Panc1 (cell line): ENCODE measurements around the gene REXO4. TPM values are rescaled to one million over a fixed set of nuclear protein-coding genes. Genes with fewer than 3 reads are reported as not detected.

Experiments used
- ATAC-seq: fragments of 200-7000 bp; cut with Tn5 transposase; 2 replicates; pipeline ENCODE4 v1.9.1; 2020; ENCODE audit warnings: mild to moderate bottlenecking, moderate library complexity
- BruUV-seq: library from RNA; stranded (reverse); fragments of 400-500 nt; replicated peaks from 2 replicates; lab custom pipeline; 2021; lab: Mats Ljungman, UMichigan
- CTCF ChIA-PET: fragments of 300-600 bp; sonication (Branson Sonifier 250); formaldehyde crosslinking; loops from one replicate; lab custom pipeline; 2022; ENCODE audit warnings: antibody characterized with exemption; lab: Charles Lee
- POLR2A ChIA-PET: fragments of 300-600 bp; sonication (Branson Sonifier 250); formaldehyde crosslinking; loops from one replicate; lab custom pipeline; 2022; ENCODE audit warnings: antibody characterized with exemption; lab: Charles Lee
- DNase-seq: peaks from one replicate; pipeline ENCODE4 v3.0.0-alpha.2; 2010; ENCODE audit warnings: low read depth, low spot score
- H3K27ac ChIP-seq: 2 replicates; pipeline ENCODE4 v1.5.1; 2011; ENCODE audit warnings: mild to moderate bottlenecking, low read length, inconsistent platforms
- H3K27me3 ChIP-seq: fragments of 200-500 bp; sonication (Bioruptor generic); 2 replicates; pipeline ENCODE4 v1.6.0; 2014; ENCODE audit warnings: low read length, inconsistent platforms; ENCODE audit not compliant: control insufficient read depth, insufficient read depth
- H3K36me3 ChIP-seq: fragments of 200-500 bp; sonication (Bioruptor generic); 2 replicates; pipeline ENCODE4 v1.5.1; 2014; ENCODE audit warnings: inconsistent platforms, mild to moderate bottlenecking, low read length, moderate library complexity; ENCODE audit not compliant: control insufficient read depth, insufficient read depth
- H3K4me1 ChIP-seq: 2 replicates; pipeline ENCODE4 v1.5.1; 2011; ENCODE audit warnings: inconsistent platforms, mild to moderate bottlenecking, low read length, moderate library complexity; ENCODE audit not compliant: control insufficient read depth, insufficient read depth
- H3K4me3 ChIP-seq, 2 experiments: 2 replicates each; pipeline ENCODE4 v1.5.1; 2011 to 2012; ENCODE audit warnings: low read depth in 2 of 2, low read length in 2 of 2, mild to moderate bottlenecking in 2 of 2, inconsistent platforms in 1 of 2, moderate library complexity in 1 of 2
- H3K9me3 ChIP-seq: fragments of 200-500 bp; sonication (Bioruptor generic); 2 replicates; pipeline ENCODE4 v1.5.1; 2014; ENCODE audit warnings: low read depth, mild to moderate bottlenecking, inconsistent platforms, low read length, moderate library complexity; ENCODE audit not compliant: control insufficient read depth, insufficient read depth
- CTCF ChIP-seq: fragments of 450-650 bp; IDR thresholded peaks from 2 replicates; pipeline ENCODE4 v1.5.1; 2017; ENCODE audit warnings: mild to moderate bottlenecking
- POLR2AphosphoS5 ChIP-seq: IDR thresholded peaks from 2 replicates; pipeline ENCODE4 v1.6.1; 2012; ENCODE audit warnings: mild to moderate bottlenecking, low read depth, low read length, moderate library complexity
- REST ChIP-seq, 2 experiments: IDR thresholded peaks; 2 replicates each; pipeline ENCODE4 v1.6.1; 2011 to 2012; ENCODE audit warnings: low read depth in 2 of 2, control low read depth in 1 of 2, low read length in 1 of 2, mild to moderate bottlenecking in 1 of 2, moderate library complexity in 1 of 2; ENCODE audit not compliant: insufficient read depth in 1 of 2
- SIN3A ChIP-seq: IDR thresholded peaks from 2 replicates; pipeline ENCODE4 v1.6.1; 2012; ENCODE audit warnings: low read depth, mild to moderate bottlenecking, low read length, moderate library complexity, borderline replicate concordance; ENCODE audit not compliant: insufficient read depth
- TCF7L2 ChIP-seq: IDR thresholded peaks from 2 replicates; pipeline ENCODE4 v1.6.1; 2011; ENCODE audit warnings: mild to moderate bottlenecking, low read depth, low read length, inconsistent platforms
- in situ Hi-C: cut with HindIII; loops from 2 replicates; pipeline ENCODE4 v1.10.0; 2016; ENCODE audit warnings: low sequenced_read_pairs, low pct_unique_long_range_greater_than_20kb
- intact Hi-C: fragments of 100-400 bp; cut with micrococcal nuclease; formaldehyde crosslinking; loops from one replicate; pipeline ENCODE4 v1.10.0; 2022; ENCODE audit not compliant: unreplicated experiment
- total RNA-seq: library from RNA; stranded (reverse); gene quantifications from one replicate; pipeline ENCODE4 v1.2.1, GENCODE V29; 2021; ENCODE audit not compliant: unreplicated experiment

The REXO4 gene
- total RNA-seq, 1 experiment from 2014 or later: 19.9 TPM

GRCh38 chr9:133443982-133444381, 26.2 kb upstream of the REXO4 start:
- H3K36me3 ChIP-seq: no peaks in the 10 kb centered on the region
- no peaks in the 10 kb centered on the region for H3K27me3 ChIP-seq
- POLR2A ChIA-PET: no interaction called here
- H3K9me3 ChIP-seq: no peaks in the 10 kb centered on the region
- DNase-seq: no peak
- H3K27ac ChIP-seq: no peak overlapping the region
- CTCF ChIA-PET: no interaction called here
- H3K4me3 ChIP-seq: no peak overlapping the region
- intact Hi-C loops: no loop called here
- BruUV-seq: no TSS peak
- ATAC-seq: no peak
- TF ChIP-seq POLR2AphosphoS5: no peak
- TF ChIP-seq SIN3A: no peak
- no peak for TF ChIP-seq TCF7L2
- no peak for TF ChIP-seq CTCF
- no peak for TF ChIP-seq REST (IDR thresholded peaks at IDR 0.05; ENCODE audit: insufficient read depth in 1 of 2, low read depth in 2 of 2, low read length in 1 of 2)
- H3K4me1 ChIP-seq: no peaks in the 10 kb centered on the region; the same call in 1 of the 2 replicates
- in situ Hi-C loops: no loop called here

GRCh38 chr9:133443248-133443647, 25.4 kb upstream of the REXO4 start:
- no peaks in the 10 kb centered on the region for H3K4me1 ChIP-seq
- H3K36me3 ChIP-seq: no peaks in the 10 kb centered on the region
- no peak overlapping the region for H3K27ac ChIP-seq
- no peak overlapping the region for H3K4me3 ChIP-seq
- TF ChIP-seq SIN3A: no peak
- TF ChIP-seq TCF7L2: no peak
- TF ChIP-seq CTCF: no peak
- no peak for TF ChIP-seq POLR2AphosphoS5
- no peaks in the 10 kb centered on the region for H3K27me3 ChIP-seq
- intact Hi-C loops: no loop called here
- DNase-seq: no peak
- no TSS peak for BruUV-seq
- in situ Hi-C loops: no loop called here
- POLR2A ChIA-PET: no interaction called here
- CTCF ChIA-PET: no interaction called here
- no peaks in the 10 kb centered on the region for H3K9me3 ChIP-seq
- no peak for ATAC-seq
